ENCODE data around the gene SNRPA.
"Not testable (repeated sequence)": the region's sequence is repeated elsewhere in the genome, so short reads cannot be mapped to it uniquely, and the experiment has no call there.

The SNRPA gene

DNA sequence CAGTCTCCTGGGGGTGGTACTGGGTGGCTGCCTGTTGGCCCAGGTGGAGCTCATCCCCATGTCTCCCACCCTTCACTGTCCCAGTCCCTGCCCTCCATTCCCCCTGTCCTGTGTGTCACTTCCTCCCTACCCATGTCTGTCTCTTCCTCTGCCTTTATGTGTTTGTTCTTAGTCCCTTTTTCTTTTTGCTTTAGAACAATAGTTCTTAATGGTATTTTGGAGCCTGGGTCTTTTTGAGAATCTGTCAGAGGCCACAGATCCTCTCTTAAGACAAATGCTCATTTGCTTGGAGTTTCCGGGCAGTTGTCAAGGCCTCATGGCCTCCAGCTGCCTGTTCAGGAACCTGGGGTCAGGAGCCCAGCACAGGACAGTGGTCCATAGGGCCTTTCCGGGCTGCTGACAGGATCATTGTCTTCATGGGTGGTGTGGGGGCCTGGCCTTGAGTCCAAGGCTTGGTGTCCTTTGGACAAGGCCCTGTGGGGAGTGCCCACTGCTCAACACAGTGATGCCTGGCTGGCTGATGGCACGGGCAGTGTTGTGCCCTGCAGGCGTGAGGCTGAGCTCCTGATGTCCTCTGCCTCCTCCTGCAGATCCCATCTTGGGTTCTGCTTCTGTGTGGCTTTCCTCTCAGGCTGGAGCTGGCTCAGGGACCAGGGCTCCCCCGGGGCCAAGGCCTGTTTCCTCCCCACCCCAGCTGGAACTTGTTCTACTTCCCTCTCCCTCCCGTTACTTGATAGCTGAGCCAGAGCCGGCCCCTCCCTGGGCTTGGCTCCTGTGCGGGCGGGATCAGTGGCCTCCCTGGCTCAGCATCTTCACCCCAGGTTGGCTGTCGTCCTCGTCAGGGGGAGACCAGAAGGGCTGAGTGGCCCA, 51.5 kb downstream of the SNRPA start:
- FAIRE-seq (no peak), DNase-seq (ENCODE audit: insufficient read length, low spot score) (no peak)
- no peak for TF ChIP-seq POLR2A (IDR thresholded peaks at IDR 0.05; ENCODE audit: low read depth, low read length)

- no peak for FAIRE-seq
These were observed 52.3 kb downstream of the SNRPA start for GRCh38 chr19:40803170-40803856.

DNA sequence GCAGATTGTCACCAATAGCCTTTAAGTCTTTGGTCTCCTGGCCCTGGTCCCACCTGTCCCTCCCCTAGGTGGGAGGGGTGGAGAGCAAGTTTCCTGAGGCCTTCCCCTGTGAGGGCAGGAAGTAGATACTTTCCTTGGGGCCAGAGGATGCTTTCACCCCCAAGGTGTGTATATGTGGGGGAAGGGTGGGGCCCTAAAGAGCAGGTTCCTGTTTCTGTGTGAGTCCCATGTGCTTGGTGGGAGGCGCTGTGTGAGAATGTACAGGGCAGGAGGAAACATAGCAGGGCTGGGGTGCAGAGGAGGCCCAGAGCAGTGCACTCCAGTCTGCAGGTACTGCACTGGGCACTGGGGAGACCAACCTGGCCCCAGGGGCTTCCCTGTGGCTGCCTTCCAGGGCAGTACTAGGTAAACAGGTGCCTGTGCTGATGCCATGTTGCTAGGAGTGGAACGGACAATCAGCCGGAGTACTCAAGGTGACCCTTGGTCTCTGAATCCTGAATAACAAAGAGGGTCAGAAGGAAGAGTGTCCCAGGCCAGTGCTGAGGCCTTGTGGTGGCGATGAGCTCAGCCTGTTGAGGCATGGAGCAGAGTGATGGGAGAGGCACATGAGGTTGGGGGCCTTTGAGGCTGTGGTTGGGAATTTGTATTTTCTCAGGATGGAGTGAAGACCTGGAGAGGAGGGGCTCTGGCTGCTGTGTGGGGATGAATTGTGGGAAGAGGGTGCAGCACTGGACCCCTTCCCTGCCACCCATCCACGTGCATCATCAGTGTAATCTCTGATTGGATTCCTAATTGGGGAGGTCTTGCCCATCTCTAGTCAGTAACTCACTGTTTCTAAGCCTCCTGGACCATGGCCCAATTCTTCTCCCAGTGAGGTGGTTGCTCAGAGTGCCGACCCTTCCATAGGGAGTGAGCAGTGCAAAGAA, 53.1 kb downstream of the SNRPA start:
- DNase-seq (ENCODE audit: insufficient read length, low spot score) (no peak), FAIRE-seq (no peak)
- TF ChIP-seq POLR2A (IDR thresholded peaks at IDR 0.05; ENCODE audit: low read depth, low read length) = no peak

More at GRCh38 chr19:40803170-40803856, 52.3 kb downstream of the SNRPA start:
- TF ChIP-seq POLR2A (IDR thresholded peaks at IDR 0.05; ENCODE audit: low read depth, low read length) = no peak
- no peak for DNase-seq (ENCODE audit: insufficient read length, low spot score)

DNA sequence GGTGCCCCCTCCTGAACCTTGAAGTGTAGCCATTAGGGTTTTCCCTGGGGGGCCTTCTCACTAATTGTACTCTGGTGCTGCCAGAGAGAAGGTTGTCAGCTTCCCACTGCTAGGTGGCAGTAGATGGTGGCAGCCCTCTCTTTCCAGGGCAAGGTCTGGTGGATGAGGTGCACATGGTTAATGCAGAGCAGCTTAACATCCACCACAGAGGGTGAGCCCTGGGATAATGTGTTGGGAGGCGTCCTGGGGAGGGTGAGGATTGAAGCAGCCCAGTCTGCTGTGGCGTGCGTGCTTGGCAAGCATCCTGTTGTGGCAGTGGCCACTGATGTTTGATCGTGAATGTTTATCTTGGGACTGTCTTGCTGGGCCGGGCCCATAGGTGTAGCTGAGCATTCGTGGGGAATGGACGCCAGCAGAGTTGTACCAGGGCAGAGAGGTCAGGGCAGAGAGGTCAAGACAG, 53.8 kb downstream of the SNRPA start:
- TF ChIP-seq POLR2A (IDR thresholded peaks at IDR 0.05; ENCODE audit: low read depth, low read length) = no peak
- DNase-seq (ENCODE audit: insufficient read length, low spot score) = no peak
- FAIRE-seq = no peak

DNA sequence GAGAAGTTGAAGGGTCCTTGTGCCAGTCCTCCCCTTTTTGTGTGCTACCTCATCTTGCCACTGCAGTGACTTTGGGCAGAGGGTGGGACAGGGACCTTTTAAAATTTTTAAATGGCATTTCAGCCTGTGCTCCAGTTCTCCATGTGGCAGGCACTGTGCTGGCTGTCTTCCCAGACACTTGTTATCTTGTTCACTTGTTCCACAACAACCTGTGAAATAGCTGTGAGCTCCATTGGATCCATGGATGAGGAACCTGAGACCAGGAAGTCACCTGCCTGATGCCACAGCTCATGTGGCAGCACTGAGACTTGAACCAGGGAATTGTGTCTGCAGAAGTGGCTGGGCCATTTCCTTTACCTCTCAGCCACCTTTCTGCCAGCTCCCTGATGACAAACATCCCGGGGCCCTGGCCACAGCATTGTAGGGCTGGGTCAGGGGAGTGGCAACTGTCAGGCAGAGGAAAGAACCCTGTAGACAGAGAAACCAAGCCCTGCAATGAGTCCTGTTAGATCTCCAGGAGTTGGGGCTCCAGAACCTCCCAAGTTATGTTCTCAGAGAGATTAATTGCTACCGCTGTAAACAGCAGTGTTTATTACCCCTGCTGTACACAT, 54.4 kb downstream of the SNRPA start:
- FAIRE-seq = no peak
- no peak for DNase-seq (ENCODE audit: insufficient read length, low spot score)
- no peak for TF ChIP-seq POLR2A (IDR thresholded peaks at IDR 0.05; ENCODE audit: low read depth, low read length)

GRCh38 chr19:40806423-40807146, 55.6 kb downstream of the SNRPA start:
- DNase-seq (ENCODE audit: insufficient read length, low spot score) = peak; percentile 63
- no peak for TF ChIP-seq POLR2A (IDR thresholded peaks at IDR 0.05; ENCODE audit: low read depth, low read length)
- FAIRE-seq = no peak

DNA sequence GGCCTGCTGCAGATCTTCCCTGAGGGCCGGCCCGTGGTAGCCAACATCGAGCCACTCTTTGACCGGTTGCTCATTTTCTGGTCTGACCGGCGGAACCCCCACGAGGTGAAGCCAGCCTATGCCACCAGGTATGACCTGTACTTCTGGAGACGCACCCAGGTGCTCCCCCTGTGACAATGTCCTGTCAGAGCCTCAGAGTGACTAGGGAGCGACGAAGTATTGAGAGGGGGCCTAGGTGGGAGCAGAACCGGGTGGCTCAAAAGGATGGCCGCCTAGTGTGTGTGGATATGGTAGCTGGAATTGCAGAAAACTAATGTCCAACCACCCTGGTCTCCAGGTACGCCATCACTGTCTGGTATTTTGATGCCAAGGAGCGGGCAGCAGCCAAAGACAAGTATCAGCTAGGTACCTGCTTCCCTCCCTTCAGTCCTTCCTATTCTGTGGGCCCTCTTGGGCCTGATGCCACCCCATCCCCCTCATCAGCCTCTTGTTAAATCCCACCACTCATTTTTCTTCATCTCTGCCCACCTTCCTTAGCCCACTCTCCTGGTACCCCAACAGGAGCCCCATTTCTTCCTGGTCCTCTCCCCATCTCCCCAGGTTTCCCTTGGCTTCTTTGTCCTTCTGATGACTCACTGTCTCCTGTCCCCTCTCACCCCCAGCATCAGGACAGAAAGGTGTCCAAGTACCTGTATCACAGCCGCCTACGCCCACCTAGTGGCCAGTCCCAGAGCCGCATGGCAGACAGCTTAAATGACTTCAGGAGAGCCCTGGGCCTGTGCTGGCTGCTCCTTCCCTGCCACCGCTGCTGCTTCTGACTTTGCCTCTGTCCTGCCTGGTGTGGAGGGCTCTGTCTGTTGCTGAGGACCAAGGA, 56.4 kb downstream of the SNRPA start:
- no peak for FAIRE-seq
- no peak for TF ChIP-seq POLR2A (IDR thresholded peaks at IDR 0.05; ENCODE audit: low read depth, low read length)
- DNase-seq (ENCODE audit: insufficient read length, low spot score) = no peak

DNA sequence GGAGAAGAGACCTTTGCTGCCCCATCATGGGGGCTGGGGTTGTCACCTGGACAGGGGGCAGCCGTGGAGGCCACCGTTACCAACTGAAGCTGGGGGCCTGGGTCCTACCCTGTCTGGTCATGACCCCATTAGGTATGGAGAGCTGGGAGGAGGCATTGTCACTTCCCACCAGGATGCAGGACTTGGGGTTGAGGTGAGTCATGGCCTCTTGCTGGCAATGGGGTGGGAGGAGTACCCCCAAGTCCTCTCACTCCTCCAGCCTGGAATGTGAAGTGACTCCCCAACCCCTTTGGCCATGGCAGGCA, 57.0 kb downstream of the SNRPA start:
- FAIRE-seq (no peak), DNase-seq (ENCODE audit: insufficient read length, low spot score) (no peak)
- no peak for TF ChIP-seq POLR2A (IDR thresholded peaks at IDR 0.05; ENCODE audit: low read depth, low read length)

- no peak for DNase-seq (ENCODE audit: insufficient read length, low spot score)
- TF ChIP-seq POLR2A (IDR thresholded peaks at IDR 0.05; ENCODE audit: low read depth, low read length) = no peak
- no peak for FAIRE-seq
These were observed 57.5 kb downstream of the SNRPA start for GRCh38 chr19:40808497-40808896.

- no peak for DNase-seq (ENCODE audit: insufficient read length, low spot score)
- FAIRE-seq = no peak
These were observed 58.5 kb downstream of the SNRPA start for GRCh38 chr19:40809358-40810086.

DNA sequence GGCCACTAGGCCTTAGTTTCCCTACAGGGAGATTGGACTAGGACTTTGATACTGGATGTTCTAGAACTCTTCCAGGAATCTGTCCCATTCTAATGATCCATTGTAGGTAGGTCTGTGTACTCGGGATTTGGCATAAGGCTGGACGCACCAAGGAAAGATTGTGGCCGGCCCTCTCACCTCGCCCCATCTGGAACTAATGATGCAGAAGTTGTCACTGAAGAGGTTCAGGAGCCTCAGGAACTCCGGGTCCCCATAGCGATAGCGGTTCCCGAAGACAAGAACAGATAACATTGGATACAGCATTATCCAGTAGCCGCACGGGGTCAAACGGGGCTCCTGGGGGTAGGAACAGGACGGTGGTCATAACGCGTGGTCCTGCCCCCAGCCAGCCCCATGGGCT, 59.2 kb downstream of the SNRPA start:
- FAIRE-seq (no peak), DNase-seq (ENCODE audit: insufficient read length, low spot score) (no peak)
- TF ChIP-seq POLR2A (IDR thresholded peaks at IDR 0.05; ENCODE audit: low read depth, low read length) = no peak

More at GRCh38 chr19:40809358-40810086, 58.5 kb downstream of the SNRPA start:
- TF ChIP-seq POLR2A (IDR thresholded peaks at IDR 0.05; ENCODE audit: low read depth, low read length) = no peak

DNA sequence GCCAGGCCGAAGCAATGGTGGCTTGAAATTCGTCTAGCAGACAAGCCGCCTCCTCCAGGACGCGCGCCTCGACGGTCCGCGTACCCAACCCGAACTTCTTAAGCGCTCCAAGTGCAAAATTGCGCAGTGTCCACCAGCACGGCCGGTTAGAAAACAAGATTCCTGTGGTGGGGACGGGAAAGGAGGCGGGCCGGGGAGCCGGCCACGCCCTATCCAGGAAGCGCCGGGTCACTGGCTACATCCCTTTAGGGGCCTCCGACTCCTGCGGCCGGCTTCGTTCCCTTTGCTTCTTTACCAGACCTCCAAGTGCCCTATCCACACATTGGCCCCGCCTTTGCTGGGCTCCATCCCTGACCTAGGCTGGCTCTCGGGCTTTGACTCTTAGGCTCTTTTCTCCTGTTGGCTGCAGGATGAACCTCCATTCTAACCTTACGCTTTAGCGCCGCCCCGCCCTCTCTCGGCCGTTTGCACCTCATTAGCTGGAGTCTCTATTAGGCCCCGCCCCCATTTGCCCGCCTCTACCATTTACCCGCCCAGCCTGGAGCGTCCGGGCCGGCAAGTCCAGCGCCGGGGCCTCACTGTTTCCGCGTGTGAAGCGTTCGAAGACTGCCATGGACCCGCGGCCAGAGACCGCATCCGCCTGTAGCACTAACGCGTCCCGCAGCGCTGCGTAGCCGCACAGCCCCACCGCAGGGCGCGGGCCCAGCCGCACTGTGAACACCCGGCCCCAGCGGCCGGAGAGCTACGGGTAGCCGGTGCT, 59.8 kb downstream of the SNRPA start:
- not testable (repeated sequence) for FAIRE-seq; DNase-seq (ENCODE audit: insufficient read length, low spot score)
